Measurements from ENCODE around the gene MRPL37.

The MRPL37 gene

DNA sequence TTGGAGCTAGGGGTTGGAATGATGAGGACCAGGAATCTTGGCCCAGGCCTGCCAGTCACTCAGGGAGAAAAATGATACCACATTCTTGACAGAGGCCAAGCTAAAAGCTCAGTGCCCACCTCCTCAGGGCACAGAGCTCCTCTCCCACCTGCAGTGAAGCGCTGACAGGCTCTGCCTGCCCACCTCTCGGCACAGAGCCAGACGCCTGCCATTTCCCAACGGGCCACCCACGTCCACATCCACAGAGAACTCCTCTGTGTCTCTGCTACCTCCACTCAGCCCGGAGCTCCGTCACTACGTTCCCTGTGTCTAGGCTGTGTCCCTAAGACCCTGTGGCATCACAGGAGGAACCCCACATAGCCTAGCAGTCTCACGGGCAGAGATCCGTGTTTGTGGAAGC is 60.8 kb downstream of the MRPL37 start:
- Mint-ChIP-seq H3K36me3 (ENCODE audit: low read depth) (peaks cover 30% of the 10 kb centered on the region), H3K4me1 (peaks cover 96% of the 10 kb centered on the region), H3K4me3 (no peak overlapping the region), H3K27ac (no peak overlapping the region), H3K27me3 (ENCODE audit: low read depth, poor library complexity) (no peaks in the 10 kb centered on the region), H3K9me3 (no peaks in the 10 kb centered on the region)
- DNase-seq: no peak
- TF ChIP-seq CTCF (IDR thresholded peaks at IDR 0.05): no peak

- Mint-ChIP-seq H3K27me3 (ENCODE audit: low read depth, poor library complexity) (no peaks in the 10 kb centered on the region), H3K27ac (peak overlapping the region; percentile 75), H3K9me3 (no peaks in the 10 kb centered on the region), H3K36me3 (ENCODE audit: low read depth) (peaks cover 22% of the 10 kb centered on the region), H3K4me3 (no peak overlapping the region), H3K4me1 (peaks cover 95% of the 10 kb centered on the region)
- no peak for DNase-seq
- no peak for TF ChIP-seq CTCF (IDR thresholded peaks at IDR 0.05)
These were observed 62.3 kb downstream of the MRPL37 start for GRCh38 chr1:54262244-54262643.

GRCh38 chr1:54263601-54264226 is 63.7 kb downstream of the MRPL37 start:
- Mint-ChIP-seq H3K4me3 (no peak overlapping the region), H3K9me3 (no peaks in the 10 kb centered on the region), H3K36me3 (ENCODE audit: low read depth) (peaks cover 10% of the 10 kb centered on the region), H3K27ac (peak overlapping the region; percentile 92), H3K27me3 (ENCODE audit: low read depth, poor library complexity) (peaks cover 2% of the 10 kb centered on the region), H3K4me1 (peaks cover 92% of the 10 kb centered on the region)
- DNase-seq: no peak
- TF ChIP-seq CTCF (IDR thresholded peaks at IDR 0.05): no peak

GRCh38 chr1:54265126-54265525 is 65.2 kb downstream of the MRPL37 start:
- Mint-ChIP-seq H3K4me3 (no peak overlapping the region), H3K27ac (peak overlapping the region; percentile 90), H3K36me3 (ENCODE audit: low read depth) (peaks cover 12% of the 10 kb centered on the region), H3K4me1 (peaks cover 92% of the 10 kb centered on the region), H3K9me3 (no peaks in the 10 kb centered on the region), H3K27me3 (ENCODE audit: low read depth, poor library complexity) (peaks cover 2% of the 10 kb centered on the region)
- no peak for DNase-seq
- no peak for TF ChIP-seq CTCF (IDR thresholded peaks at IDR 0.05)

DNA sequence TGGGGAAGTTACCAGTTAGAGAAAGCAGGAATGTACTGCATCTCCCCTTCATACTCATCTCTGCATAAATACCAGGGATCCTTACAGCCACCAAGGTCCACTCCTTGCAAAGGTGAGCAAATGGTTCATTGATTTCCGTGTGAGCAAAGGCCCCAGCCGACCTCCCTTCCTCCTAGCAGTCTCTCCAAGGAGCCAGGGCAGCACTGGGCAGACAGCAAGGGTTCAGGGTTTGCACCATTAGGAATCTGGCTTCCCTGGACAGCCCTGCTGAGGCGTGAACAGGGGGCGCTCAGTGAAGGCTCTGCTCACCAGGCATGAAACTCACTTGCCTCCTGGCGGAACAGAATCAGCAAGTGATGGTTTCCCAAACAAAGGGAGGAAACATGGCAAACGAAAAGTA is 65.7 kb downstream of the MRPL37 start:
- Mint-ChIP-seq H3K27me3 (ENCODE audit: low read depth, poor library complexity) (peaks cover 2% of the 10 kb centered on the region), H3K4me1 (peaks cover 94% of the 10 kb centered on the region), H3K27ac (peak overlapping the region; percentile 90), H3K4me3 (no peak overlapping the region), H3K9me3 (no peaks in the 10 kb centered on the region), H3K36me3 (ENCODE audit: low read depth) (peaks cover 12% of the 10 kb centered on the region)
- DNase-seq: peak; percentile 29
- TF ChIP-seq CTCF (IDR thresholded peaks at IDR 0.05): no peak

GRCh38 chr1:54266195-54266594 is 66.2 kb downstream of the MRPL37 start:
- Mint-ChIP-seq H3K4me1 (peaks cover 89% of the 10 kb centered on the region), H3K27me3 (ENCODE audit: low read depth, poor library complexity) (peaks cover 2% of the 10 kb centered on the region), H3K9me3 (no peaks in the 10 kb centered on the region), H3K27ac (peak overlapping the region; percentile 75), H3K4me3 (no peak overlapping the region), H3K36me3 (ENCODE audit: low read depth) (peaks cover 12% of the 10 kb centered on the region)
- DNase-seq: no peak
- TF ChIP-seq CTCF (IDR thresholded peaks at IDR 0.05): no peak

Data from nephron progenitor cell (in vitro differentiated cells).